IgD-negative memory B cell (primary cell): ENCODE results near the gene MUCL3. TPM values are rescaled to one million over a fixed set of nuclear protein-coding genes. Genes with fewer than 3 reads are reported as not detected.
"Not testable (repeated sequence)": the region's sequence is repeated elsewhere in the genome, so short reads cannot be mapped to it uniquely, and the experiment has no call there.

Source experiments
- H3K27ac Mint-ChIP-seq, 3 donors: one replicate each; pipeline ENCODE4 v1.8.0; 2020 to 2022; ENCODE audit warnings: mild to moderate bottlenecking in 3 of 3, mixed read lengths in 3 of 3, moderate library complexity in 1 of 3
- H3K27me3 Mint-ChIP-seq: one replicate; pipeline ENCODE4 v1.8.0; 2021; ENCODE audit warnings: mixed read lengths
- H3K36me3 Mint-ChIP-seq: one replicate; pipeline ENCODE4 v1.8.0; 2020; ENCODE audit warnings: mild to moderate bottlenecking, mixed read lengths
- H3K4me1 Mint-ChIP-seq, 3 donors: one replicate each; pipeline ENCODE4 v1.8.0; 2020 to 2022; ENCODE audit warnings: mixed read lengths in 3 of 3, mild to moderate bottlenecking in 1 of 3
- H3K4me3 Mint-ChIP-seq, 4 donors: one replicate each; pipeline ENCODE4 v1.8.0; 2020 to 2022; ENCODE audit warnings: mild to moderate bottlenecking in 4 of 4, mixed read lengths in 4 of 4, moderate library complexity in 3 of 4
- H3K9me3 Mint-ChIP-seq, 3 donors: one replicate each; pipeline ENCODE4 v1.8.0; 2020 to 2021; ENCODE audit warnings: mixed read lengths in 3 of 3, mild to moderate bottlenecking in 1 of 3
- polyA plus RNA-seq: library from polyadenylated mRNA; unstranded; fragments of 300-500 nt; fragmentation: Illumina TruSeq; gene quantifications from one replicate; pipeline ENCODE4 v1.2.3, GENCODE V29; 2021

MUCL3 gene
- polyA plus RNA-seq, 1 donor from 2014 or later: not detected

DNA sequence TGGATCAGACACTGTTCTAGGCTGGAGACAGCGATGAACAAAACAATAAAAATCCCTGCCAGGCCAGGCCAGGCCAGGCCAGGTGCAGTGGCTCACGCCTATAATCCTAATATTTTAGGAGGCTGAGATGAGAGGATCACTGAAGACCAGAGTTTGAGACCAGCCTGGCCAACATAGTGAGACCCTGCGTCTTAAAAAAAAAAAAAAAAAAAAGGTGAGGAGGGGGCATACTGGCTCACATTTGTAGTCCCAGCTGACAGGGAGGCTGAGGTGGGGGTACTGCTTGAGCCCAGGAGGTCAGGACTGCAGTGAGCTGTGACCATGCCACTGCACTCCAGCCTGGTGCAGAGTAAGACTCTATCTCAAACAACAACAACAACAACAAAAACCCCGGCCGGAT is 4.5 kb downstream of the MUCL3 start:
- Mint-ChIP-seq H3K27me3 (peaks cover 38% of the 10 kb centered on the region), H3K4me1 (peaks cover 0 to 3% (median 0%) of the 10 kb centered on the region in 3 donors), H3K36me3 (peaks cover 3% of the 10 kb centered on the region), H3K9me3 (no peaks in the 10 kb centered on the region), H3K4me3 (no peak overlapping the region), H3K27ac (no peak overlapping the region)

DNA sequence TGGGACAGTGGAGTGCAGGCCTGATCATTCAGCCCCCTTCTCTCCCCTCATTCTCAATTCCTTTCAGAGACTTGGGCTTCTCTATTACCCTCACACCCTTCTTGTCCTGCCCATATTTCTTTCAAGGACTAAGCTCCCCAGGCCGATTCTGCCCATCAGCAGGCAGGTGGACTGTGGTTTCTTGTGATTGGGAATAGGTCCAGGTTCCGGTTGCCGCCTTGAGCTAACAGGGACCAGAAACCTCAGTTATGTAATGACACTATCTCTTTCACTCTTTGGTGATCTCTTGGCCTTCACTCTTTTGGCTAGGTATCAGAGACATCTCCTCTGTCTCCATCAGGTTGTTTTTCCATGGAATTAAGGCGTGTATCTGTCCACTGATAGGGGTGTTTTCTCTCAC is 6.5 kb downstream of the MUCL3 start:
- H3K27me3 Mint-ChIP-seq: peaks cover 43% of the 10 kb centered on the region
- H3K4me3 Mint-ChIP-seq: no peak overlapping the region
- H3K4me1 Mint-ChIP-seq: peaks cover 0 to 2% (median 0%) of the 10 kb centered on the region in 3 donors
- peaks cover 3% of the 10 kb centered on the region for H3K36me3 Mint-ChIP-seq
- no peak overlapping the region for H3K27ac Mint-ChIP-seq
- H3K9me3 Mint-ChIP-seq: no peaks in the 10 kb centered on the region

DNA sequence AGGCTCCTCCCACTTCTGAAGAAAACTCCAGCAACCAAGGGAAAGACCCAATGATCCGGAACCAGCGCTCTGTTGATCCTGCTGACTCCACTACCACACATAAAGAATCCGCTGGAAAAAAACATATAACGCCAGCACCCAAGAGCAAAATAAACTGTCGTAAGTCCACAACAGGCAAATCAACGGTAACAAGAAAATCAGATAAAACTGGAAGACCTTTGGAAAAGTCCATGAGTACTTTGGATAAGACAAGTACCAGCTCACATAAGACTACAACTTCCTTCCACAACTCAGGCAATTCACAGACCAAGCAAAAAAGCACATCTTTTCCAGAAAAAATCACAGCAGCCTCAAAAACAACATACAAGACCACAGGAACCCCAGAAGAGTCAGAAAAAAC is 8.0 kb downstream of the MUCL3 start:
- H3K9me3 Mint-ChIP-seq: no peaks in the 10 kb centered on the region
- no peak overlapping the region for H3K27ac Mint-ChIP-seq
- H3K4me1 Mint-ChIP-seq: no peaks in the 10 kb centered on the region
- no peak overlapping the region for H3K4me3 Mint-ChIP-seq
- peaks cover 30% of the 10 kb centered on the region for H3K27me3 Mint-ChIP-seq
- H3K36me3 Mint-ChIP-seq: peaks cover 3% of the 10 kb centered on the region

DNA sequence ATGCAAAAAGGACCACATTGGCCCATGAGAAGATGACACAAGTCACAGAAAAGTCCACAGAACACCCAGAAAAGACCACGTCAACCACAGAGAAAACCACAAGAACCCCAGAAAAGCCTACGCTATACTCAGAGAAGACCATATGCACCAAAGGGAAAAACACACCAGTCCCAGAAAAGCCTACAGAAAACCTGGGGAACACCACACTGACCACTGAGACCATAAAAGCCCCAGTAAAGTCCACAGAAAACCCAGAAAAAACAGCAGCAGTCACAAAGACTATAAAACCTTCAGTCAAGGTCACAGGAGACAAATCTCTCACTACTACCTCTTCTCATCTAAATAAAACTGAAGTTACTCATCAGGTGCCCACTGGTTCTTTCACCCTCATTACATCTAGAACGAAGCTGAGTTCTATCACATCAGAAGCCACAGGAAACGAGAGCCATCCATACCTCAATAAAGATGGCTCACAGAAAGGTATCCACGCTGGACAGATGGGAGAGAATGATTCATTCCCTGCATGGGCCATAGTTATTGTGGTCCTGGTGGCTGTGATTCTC is 11.2 kb downstream of the MUCL3 start:
- Mint-ChIP-seq H3K27me3 (peaks cover 11% of the 10 kb centered on the region), H3K9me3 (no peaks in the 10 kb centered on the region), H3K4me1 (peaks cover 11 to 17% (median 15%) of the 10 kb centered on the region in 3 donors), H3K4me3 (no peak overlapping the region), H3K27ac (peak overlapping the region in 1 of 3 donors; percentile 7), H3K36me3 (peaks cover 3% of the 10 kb centered on the region)

DNA sequence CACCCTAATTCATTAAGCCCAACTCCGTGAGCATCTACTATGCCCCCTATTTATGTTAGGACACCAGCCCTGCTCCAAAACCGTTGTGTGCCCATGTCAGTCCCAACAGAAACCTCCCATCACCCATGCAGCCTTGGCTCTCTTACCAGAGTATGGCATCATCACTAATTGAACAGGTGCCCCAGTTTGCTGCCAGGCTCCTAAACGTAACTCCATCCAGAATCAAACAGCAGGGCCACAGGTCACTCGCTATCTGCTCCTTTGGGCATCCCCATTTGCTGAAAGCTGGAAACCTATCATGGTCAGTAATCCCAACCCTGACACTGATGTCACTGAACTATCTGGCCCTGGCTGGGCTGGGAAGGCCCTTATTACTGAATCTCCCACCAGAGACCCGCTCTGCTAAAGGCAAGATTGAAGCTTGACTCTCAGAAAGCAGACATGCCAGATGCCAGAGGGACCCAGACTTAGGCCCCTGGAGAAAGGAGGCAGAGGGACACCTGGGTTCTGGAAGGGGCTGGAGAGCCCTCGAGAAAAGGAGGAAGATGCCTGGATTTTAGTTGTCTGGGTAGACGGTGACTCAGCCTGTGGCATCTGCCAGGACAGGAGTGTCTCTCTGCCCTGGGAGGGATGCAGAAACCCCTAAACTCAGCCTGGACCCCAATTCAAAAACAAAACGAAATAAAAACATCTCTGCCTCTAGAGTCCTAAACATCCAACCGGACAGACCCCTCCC is 14.0 kb downstream of the MUCL3 start:
- H3K27me3 Mint-ChIP-seq: peaks cover 14% of the 10 kb centered on the region
- H3K36me3 Mint-ChIP-seq: peaks cover 2% of the 10 kb centered on the region
- peak overlapping the region in 2 of 3 donors; percentile 68 to 85 for H3K27ac Mint-ChIP-seq
- H3K9me3 Mint-ChIP-seq: no peaks in the 10 kb centered on the region
- H3K4me3 Mint-ChIP-seq: peak overlapping the region; percentile 82 to 93 (median 86)
- H3K4me1 Mint-ChIP-seq: peaks cover 11 to 22% (median 18%) of the 10 kb centered on the region in 3 donors

DNA sequence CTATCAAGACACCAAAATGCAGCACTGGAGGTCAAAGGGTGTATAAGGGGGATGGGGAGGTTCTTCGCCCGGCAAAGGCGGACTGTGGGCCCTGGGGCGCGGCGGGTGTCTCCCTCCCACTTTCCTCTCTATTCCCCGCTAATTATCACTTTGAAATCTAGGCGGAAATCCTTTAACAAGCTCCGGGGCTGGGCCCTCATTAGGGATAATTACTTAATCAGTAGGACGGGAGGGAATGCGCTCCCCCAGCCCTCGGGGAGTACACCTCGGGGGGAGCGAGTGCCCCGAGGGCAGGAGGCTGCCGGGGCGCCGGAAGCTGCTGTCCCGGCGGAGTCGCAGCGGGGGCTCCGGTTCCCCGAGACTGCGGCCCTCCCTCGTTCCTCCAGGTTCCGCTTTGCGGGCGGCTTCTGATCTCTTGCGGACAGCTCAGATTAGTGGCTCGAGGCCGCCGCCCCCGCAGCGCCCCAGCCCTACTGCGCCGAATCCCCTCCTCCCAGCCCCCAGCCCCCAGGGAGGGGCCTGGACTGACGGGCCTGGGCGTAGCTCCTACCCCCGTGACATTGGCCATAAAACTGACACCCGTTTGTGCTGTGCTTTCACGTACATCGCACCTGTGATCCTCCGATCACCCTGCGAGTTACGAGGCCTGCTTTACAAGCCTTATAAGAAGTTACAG is 14.7 kb downstream of the MUCL3 start:
- Mint-ChIP-seq H3K4me1 (peaks cover 11 to 22% (median 18%) of the 10 kb centered on the region in 3 donors), H3K27me3 (peaks cover 13% of the 10 kb centered on the region), H3K4me3 (peak overlapping the region; percentile 82 to 93 (median 86)), H3K36me3 (no peaks in the 10 kb centered on the region), H3K27ac (peak overlapping the region; percentile 4 to 85 (median 68)), H3K9me3 (no peaks in the 10 kb centered on the region)

DNA sequence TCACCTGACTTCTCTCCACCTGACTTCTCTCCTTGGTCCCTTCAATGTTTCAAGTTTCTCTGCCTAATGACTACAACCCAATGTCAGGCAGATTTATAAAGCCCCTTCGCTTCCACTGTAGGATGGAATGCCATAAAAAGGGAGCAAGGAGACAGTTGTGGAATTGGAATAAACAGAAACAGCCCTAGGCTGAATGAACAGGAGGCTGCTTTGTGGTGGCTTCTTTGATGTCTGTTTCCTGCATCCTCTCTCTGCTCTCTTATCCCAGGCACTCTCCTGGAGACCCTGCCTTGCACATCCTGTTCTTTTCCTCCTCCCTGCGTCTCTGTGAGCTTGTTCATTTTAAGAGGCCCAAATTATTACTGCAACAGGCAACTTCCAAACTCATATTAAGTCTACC is 16.9 kb downstream of the MUCL3 start:
- H3K4me1 Mint-ChIP-seq: peaks cover 11 to 22% (median 18%) of the 10 kb centered on the region in 3 donors
- peak overlapping the region in 1 of 4 donors; percentile 72 for H3K4me3 Mint-ChIP-seq
- no peak overlapping the region for H3K27ac Mint-ChIP-seq

DNA sequence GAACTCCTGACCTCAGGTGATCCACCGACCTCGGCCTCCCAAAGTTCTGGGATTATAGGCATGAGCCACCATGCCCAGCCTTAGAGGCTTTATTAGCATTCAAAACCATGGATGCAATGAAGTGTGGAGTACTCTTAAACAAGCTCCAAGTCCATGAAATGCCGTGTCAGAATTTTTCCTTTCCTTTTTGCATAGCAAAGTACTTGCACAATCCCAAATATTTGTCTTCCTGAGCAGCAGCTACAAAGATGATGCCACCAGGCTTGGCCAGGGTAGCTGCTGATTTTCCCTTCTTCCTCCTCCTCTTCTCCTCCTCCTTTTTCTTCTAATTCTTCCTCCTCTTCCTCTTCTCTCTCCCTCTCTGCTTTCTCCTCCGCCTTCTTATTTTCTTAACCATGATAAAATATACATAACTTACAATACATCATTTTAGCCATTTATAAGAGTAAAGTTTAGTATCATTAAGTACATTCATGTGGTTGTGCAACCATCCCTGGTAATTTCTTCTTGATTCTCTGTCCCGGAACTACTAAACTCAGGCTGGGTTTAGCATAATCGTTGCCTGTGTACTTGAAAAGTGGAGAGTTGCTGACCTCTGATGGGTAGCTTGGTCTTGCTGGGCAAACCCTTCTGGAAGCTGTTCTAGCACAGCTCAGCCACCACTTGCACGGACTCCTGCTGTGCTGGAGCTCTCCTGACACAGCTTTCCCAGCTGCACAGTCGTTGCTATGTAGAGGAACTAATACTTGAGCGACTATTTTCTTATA is 20.3 kb downstream of the MUCL3 start:
- Mint-ChIP-seq H3K4me3 (no peak overlapping the region), H3K27ac (peak overlapping the region in 1 of 3 donors; percentile 27), H3K4me1 (peaks cover 4 to 12% (median 11%) of the 10 kb centered on the region in 3 donors), H3K9me3 (no peaks in the 10 kb centered on the region), H3K27me3 (peaks cover 18% of the 10 kb centered on the region), H3K36me3 (no peaks in the 10 kb centered on the region)

More for the DNA sequence above, 16.9 kb downstream of the MUCL3 start:
- no peaks in the 10 kb centered on the region for H3K36me3 Mint-ChIP-seq
- H3K9me3 Mint-ChIP-seq: no peaks in the 10 kb centered on the region
- peaks cover 6% of the 10 kb centered on the region for H3K27me3 Mint-ChIP-seq

DNA sequence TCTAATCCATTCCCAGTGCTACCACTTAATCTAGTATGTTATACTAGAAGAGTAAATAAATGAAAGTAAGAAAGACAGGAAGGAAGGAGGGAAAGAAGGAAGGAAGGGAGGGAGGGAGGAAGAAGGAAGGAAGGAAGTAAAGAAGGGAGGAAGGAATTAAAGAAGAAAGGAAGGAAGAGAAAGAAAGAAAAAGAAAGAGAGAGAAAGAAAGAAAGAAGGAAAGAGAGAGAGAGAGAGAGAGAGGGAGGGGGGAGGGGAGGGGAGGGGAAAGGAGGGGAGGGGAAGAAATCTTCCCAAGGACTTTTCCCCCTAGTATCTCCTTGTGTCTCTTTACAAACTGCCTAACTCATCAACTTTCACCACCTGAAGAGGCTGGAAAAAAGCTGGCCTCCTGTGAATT is 21.9 kb downstream of the MUCL3 start:
- Mint-ChIP-seq H3K36me3 (no peaks in the 10 kb centered on the region), H3K4me3 (no peak overlapping the region), H3K27ac (peak overlapping the region in 1 of 3 donors; percentile 47), H3K4me1 (peaks cover 0 to 2% (median 0%) of the 10 kb centered on the region in 3 donors), H3K27me3 (peaks cover 19% of the 10 kb centered on the region), H3K9me3 (no peaks in the 10 kb centered on the region)

DNA sequence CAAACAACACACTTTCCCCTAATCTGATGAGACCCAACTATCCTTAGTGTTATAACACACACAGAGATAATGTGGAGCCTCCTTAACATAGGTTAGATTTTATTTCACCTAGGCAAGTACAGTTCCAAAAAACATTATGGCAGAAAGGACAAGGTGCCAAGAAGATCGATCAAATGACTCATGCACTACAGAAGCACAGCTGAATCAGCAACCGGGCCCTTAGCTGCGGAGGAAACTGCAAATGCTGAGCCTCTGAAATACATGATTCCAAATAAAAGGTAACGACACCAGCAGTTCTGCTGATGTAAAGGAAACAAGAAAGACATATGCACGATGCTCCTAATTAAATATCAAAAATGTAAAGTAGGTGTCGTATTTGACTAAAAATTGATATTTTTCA is 22.9 kb downstream of the MUCL3 start:
- no peak overlapping the region for H3K4me3 Mint-ChIP-seq
- peaks cover 17% of the 10 kb centered on the region for H3K27me3 Mint-ChIP-seq
- no peaks in the 10 kb centered on the region for H3K36me3 Mint-ChIP-seq

DNA sequence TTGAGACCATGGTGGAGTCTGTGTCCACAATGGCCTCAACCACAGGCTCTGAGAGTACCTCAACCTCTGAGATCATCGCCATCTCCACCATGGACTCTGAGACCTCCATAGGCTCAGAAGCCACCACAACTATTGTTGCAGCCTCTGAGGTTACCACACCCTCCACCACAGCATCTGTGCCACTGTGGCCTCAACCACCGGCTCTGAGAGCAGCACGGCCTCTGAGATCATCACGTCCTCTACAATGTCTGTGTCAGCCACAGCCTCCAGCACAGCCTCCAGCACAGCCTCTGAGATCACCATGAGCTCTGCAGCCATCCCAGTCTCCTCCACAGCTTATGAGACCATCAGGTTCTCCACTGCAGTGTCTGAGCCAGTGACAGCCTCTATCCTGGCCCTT is 23.3 kb downstream of the MUCL3 start:
- Mint-ChIP-seq H3K27me3 (peaks cover 17% of the 10 kb centered on the region), H3K4me1 (peaks cover 0 to 3% (median 2%) of the 10 kb centered on the region in 3 donors), H3K36me3 (no peaks in the 10 kb centered on the region), H3K27ac (no peak overlapping the region), H3K4me3 (no peak overlapping the region), H3K9me3 (no peaks in the 10 kb centered on the region)

More for the DNA sequence above, 22.9 kb downstream of the MUCL3 start:
- Mint-ChIP-seq H3K9me3 (no peaks in the 10 kb centered on the region), H3K27ac (no peak overlapping the region), H3K4me1 (peaks cover 0 to 2% (median 0%) of the 10 kb centered on the region in 3 donors)

DNA sequence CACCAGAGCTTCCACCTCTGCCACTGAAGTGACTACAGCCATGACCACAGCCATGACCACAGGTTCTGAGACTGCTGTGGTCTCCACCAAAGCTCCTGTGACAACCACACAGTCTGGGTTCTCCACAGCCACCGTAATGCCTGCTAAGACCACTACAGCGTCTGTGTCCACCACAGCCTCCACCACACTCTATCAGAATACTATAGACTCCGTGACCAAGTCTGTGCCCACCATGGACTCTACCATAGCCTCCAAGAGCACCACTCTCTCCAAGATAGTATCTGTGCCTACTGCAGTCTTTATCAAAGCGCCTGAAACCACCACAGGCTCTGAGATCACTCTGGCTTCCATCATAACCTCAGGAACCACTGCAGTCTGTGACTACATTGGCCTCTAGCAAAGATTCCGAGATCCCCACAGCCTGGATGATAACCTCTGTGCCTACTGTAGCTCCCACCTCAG is 24.4 kb downstream of the MUCL3 start:
- Mint-ChIP-seq H3K4me1 (peaks cover 0 to 7% (median 5%) of the 10 kb centered on the region in 3 donors), H3K9me3 (no peaks in the 10 kb centered on the region), H3K36me3 (no peaks in the 10 kb centered on the region), H3K4me3 (no peak overlapping the region), H3K27me3 (peaks cover 17% of the 10 kb centered on the region), H3K27ac (no peak overlapping the region)

DNA sequence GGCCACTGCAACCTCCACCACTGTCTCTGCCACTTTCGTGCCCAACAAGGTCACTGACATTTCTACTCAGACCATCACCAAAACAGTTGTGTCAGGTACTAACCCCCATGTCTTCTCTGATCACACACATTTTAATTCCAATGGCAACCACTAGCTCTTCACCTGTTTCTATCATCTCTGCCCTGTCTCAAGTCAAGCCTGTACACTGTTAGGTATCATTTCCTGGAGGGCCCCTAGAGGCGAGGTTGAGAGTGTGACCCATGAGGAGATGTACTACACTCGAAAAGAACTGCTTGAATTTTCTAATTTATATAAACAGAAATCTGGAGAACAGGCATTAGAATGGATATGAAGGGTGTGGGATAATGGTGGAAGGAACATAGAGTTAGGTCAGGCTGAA is 25.4 kb downstream of the MUCL3 start:
- H3K27ac Mint-ChIP-seq: no peak overlapping the region
- H3K36me3 Mint-ChIP-seq: no peaks in the 10 kb centered on the region
- no peaks in the 10 kb centered on the region for H3K9me3 Mint-ChIP-seq
- no peak overlapping the region for H3K4me3 Mint-ChIP-seq
- peaks cover 17% of the 10 kb centered on the region for H3K27me3 Mint-ChIP-seq
- peaks cover 0 to 7% (median 5%) of the 10 kb centered on the region in 3 donors for H3K4me1 Mint-ChIP-seq

DNA sequence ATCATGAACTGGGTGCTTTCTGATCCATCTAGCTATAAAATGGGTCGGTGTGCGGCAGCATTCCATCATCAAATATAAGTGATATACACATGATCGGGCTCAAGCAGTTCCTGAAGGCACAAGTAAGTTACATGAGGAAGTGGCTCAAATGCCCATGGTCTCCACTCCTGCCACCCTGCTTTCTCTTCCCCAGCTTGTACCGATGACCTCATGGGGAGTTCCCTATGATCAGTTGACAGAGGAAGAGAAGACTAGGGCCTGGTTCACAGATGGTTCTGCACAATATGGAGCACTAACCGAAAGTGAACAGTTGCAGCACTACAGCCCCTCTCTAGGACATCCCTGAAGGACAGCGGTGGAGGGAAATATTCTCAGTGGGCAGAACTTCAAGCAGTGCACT is 28.4 kb downstream of the MUCL3 start:
- not testable (repeated sequence) for H3K9me3 Mint-ChIP-seq, H3K27ac Mint-ChIP-seq, H3K36me3 Mint-ChIP-seq, H3K4me3 Mint-ChIP-seq, H3K4me1 Mint-ChIP-seq
- peaks cover 18% of the 10 kb centered on the region for H3K27me3 Mint-ChIP-seq

DNA sequence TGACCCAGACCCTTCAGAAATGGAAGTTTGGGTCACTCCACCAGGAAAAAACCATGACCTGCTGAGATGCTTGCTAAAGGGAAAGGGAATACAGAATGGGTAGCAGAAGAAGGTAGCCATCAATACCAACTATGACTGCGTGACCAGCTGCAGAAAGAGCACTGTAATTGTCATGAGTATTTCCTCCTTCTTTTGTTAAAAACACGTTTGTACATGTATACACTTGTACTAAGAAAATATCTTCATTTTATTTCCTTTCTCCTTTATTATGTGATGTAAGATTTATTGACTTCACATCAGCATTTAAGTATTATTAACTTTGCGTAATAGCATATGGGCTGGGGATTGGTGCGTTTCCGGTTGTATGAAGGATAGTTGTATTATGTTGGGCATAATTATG is 30.2 kb downstream of the MUCL3 start:
- H3K4me1 Mint-ChIP-seq: peaks cover 0 to 7% (median 7%) of the 10 kb centered on the region in 3 donors
- H3K4me3 Mint-ChIP-seq: no peak overlapping the region
- H3K27ac Mint-ChIP-seq: no peak overlapping the region
- no peaks in the 10 kb centered on the region for H3K9me3 Mint-ChIP-seq
- H3K27me3 Mint-ChIP-seq: peaks cover 9% of the 10 kb centered on the region
- H3K36me3 Mint-ChIP-seq: peaks cover 3% of the 10 kb centered on the region
